Small intestine (tissue), 7 donors: ENCODE measurements around the gene PLET1. TPM values are rescaled to one million over a fixed set of nuclear protein-coding genes. Genes with fewer than 3 reads are reported as not detected.

ENCODE experiments used
- DNase-seq, 2 donors: peaks; one replicate each; pipeline versions ENCODE4 v3.0.0 to v3.0.0-alpha.2; 2013
- FAIRE-seq: peaks from 2 replicates; lab custom pipeline; 2012; peaks lifted over from hg19 to GRCh38; lab: Jason Lieb, UNC
- H3K27ac ChIP-seq, 3 donors: one replicate each; pipeline ENCODE4 v1.5.1; 2013; ENCODE audit warnings: low read length in 2 of 3, mild to moderate bottlenecking in 2 of 3, control low read depth in 1 of 3, inconsistent platforms in 1 of 3, low read depth in 1 of 3, moderate library complexity in 1 of 3
- H3K27me3 ChIP-seq, 3 donors: one replicate each; pipeline ENCODE4 v1.6.1; 2013; ENCODE audit warnings: low read length in 3 of 3, inconsistent platforms in 1 of 3; ENCODE audit not compliant: control insufficient read depth in 3 of 3, insufficient read depth in 3 of 3
- H3K36me3 ChIP-seq, 3 donors: one replicate each; pipeline ENCODE4 v1.6.1; 2013; ENCODE audit warnings: low read length in 3 of 3, inconsistent platforms in 1 of 3, low read depth in 1 of 3, mild to moderate bottlenecking in 1 of 3, moderate library complexity in 1 of 3; ENCODE audit not compliant: control insufficient read depth in 3 of 3, insufficient read depth in 2 of 3
- H3K4me1 ChIP-seq, 3 donors: one replicate each; pipeline ENCODE4 v1.6.1; 2013; ENCODE audit warnings: low read length in 2 of 3, inconsistent platforms in 1 of 3, low read depth in 1 of 3, mild to moderate bottlenecking in 1 of 3, moderate library complexity in 1 of 3; ENCODE audit not compliant: control insufficient read depth in 3 of 3, insufficient read depth in 2 of 3
- H3K4me3 ChIP-seq, 3 donors: one replicate each; pipeline ENCODE4 v1.5.1; 2013; ENCODE audit warnings: low read length in 3 of 3, control low read depth in 1 of 3, inconsistent platforms in 1 of 3, low read depth in 1 of 3, mild to moderate bottlenecking in 1 of 3, moderate library complexity in 1 of 3
- H3K9me3 ChIP-seq, 2 donors: one replicate each; pipeline ENCODE4 v1.6.1; 2013; ENCODE audit warnings: low read depth in 1 of 2, low read length in 1 of 2; ENCODE audit not compliant: control insufficient read depth in 2 of 2, insufficient read depth in 1 of 2
- WGBS, 3 donors: extraction: QIAGEN DNeasy Blood & Tissue Kit; methylation state at CpG; one replicate each; pipeline ENCODE4 v1.1.7; 2013; 5-methylcytosine and 5-hydroxymethylcytosine counted together
- polyA plus RNA-seq, 4 donors: library from polyadenylated mRNA; stranded (reverse) in 3 of 4; unstranded in 1 of 4; fragments of 200-250 nt in 3 of 4; fragments of 120-200 nt in 1 of 4; gene quantifications; one replicate each; pipeline versions ENCODE4 v1.2.1 to v1.2.3, GENCODE V29; 2013
- donor health status: healthy with polysubstance abuse.
- donor health status: control.
- donor health status: control.
- donor health status: Bipolar disorder and iron deficiency.
- donor health status: healthy.

Gene PLET1
- polyA plus RNA-seq, 4 donors: 0.06 TPM; not detected in 3

DNA sequence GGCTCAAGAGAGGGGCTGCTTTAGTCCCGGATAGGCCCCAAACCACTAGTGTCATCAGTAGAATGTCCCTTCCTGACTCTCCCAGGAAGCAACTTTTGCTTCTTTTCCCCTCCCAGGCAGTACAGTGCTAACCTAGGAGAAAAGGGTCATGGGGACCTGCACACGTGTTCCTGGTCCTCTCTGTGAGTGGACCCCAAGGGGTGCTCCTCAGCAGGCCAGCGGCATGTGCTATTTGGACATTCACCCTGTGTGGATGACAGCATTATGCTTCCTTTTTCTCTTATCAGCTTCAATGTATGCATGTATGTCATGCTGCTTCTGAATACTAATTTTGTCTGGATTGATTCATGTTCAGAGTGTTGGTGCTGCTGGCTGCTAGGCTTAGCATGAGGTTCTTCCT lies 18.1 kb upstream of the PLET1 start:
- Histone ChIP-seq H3K27me3 (no peaks in the 10 kb centered on the region), H3K27ac (no peak overlapping the region), H3K36me3 (no peaks in the 10 kb centered on the region), H3K4me3 (no peak overlapping the region), H3K9me3 (no peaks in the 10 kb centered on the region), H3K4me1 (no peaks in the 10 kb centered on the region)
- FAIRE-seq (no peak), DNase-seq (no peak)
- 83 to 87% (median 86%) methylated on average over 3 of the region's 3 CpGs for WGBS, 3 donors

DNA sequence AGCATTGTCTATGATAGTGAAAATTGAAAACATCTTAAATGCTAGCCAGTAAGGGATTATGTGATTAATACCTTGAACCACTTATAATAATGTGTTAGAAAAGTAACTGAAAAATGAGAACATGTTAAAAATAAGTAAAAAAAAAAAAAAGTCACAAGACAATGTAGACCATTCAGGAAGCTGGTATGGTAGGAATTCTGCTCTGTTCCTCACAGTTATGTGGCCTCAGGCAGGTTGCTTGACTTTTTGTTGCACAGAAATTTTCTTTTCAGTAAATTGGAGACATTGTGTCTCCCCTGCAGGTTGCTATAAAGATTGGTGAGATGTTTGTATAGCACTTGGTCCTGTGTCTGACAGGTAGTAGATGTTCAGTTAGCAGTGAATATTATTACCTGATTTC lies 17.3 kb upstream of the PLET1 start:
- DNase-seq (no peak), FAIRE-seq (no peak)
- Histone ChIP-seq H3K4me3 (no peak overlapping the region), H3K27me3 (no peaks in the 10 kb centered on the region), H3K9me3 (no peaks in the 10 kb centered on the region), H3K27ac (no peak overlapping the region), H3K36me3 (no peaks in the 10 kb centered on the region), H3K4me1 (no peaks in the 10 kb centered on the region)

DNA sequence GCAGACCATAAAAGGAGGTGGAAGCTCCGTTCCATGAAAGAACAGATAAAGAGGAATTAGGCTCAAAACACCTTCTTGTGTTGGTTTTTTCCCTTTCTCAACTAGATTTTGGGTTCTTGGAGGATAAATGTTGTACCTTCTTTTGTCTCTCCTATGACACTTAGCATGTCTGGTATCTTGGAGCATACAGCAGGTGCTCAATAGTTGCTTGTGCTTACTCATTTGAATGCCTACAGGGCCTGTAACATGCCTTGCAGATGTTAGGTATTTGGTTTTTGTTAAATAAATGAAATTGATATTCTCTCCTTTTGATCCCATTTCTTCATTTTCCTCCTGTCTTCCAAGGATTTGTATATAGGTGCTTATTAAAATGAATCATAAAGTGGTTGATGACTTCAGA lies 16.4 kb upstream of the PLET1 start:
- Histone ChIP-seq H3K9me3 (no peaks in the 10 kb centered on the region), H3K4me3 (no peak overlapping the region), H3K4me1 (no peaks in the 10 kb centered on the region), H3K27me3 (no peaks in the 10 kb centered on the region), H3K36me3 (no peaks in the 10 kb centered on the region), H3K27ac (no peak overlapping the region)
- WGBS, 3 donors: 25 to 81% (median 68%) methylated on average over 1 of the region's 1 CpG
- FAIRE-seq (no peak), DNase-seq (no peak)

DNA sequence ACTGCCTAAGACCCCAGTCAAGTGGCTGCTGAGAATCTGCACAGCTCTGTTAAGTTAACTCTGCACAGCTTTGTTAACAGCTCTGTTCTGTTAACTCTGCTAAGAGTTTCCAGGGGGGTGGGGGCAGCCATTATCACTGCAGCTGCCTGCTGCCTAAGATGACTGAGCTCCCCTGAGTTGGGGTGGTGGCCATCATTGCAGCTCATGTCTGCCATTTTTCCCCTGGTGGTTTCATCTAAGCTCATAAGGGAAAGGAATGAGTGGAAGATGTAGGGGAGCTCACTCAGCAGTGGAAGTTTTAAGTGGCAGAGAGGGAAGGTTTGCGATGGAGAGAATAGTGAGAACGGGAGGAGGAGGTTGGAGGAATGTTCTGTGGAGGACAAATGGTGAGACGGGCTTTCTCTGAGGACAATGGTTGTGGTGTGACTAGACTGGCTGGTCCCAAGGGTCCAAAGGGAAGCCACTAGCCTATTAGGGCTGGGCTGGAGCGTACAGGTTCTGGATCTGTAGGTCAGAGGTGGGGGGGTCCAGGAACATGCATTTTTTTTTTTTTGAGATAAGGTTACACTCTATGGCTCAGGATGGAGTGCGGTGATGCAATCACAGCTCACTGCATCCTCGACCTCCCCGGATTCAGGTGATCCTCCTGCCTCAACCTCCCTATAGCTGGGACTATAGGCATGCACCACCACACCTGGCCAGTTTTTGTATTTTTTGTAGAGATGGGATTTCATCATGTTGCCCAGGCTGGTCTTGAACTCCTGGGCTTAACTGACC lies 13.5 kb upstream of the PLET1 start:
- Histone ChIP-seq H3K36me3 (no peaks in the 10 kb centered on the region), H3K27me3 (no peaks in the 10 kb centered on the region), H3K4me3 (no peak overlapping the region), H3K4me1 (no peaks in the 10 kb centered on the region), H3K27ac (no peak overlapping the region), H3K9me3 (no peaks in the 10 kb centered on the region)
- WGBS, 3 donors: 90 to 92% (median 90%) methylated on average over 7 of the region's 7 CpGs
- no peak for DNase-seq
- no peak for FAIRE-seq

DNA sequence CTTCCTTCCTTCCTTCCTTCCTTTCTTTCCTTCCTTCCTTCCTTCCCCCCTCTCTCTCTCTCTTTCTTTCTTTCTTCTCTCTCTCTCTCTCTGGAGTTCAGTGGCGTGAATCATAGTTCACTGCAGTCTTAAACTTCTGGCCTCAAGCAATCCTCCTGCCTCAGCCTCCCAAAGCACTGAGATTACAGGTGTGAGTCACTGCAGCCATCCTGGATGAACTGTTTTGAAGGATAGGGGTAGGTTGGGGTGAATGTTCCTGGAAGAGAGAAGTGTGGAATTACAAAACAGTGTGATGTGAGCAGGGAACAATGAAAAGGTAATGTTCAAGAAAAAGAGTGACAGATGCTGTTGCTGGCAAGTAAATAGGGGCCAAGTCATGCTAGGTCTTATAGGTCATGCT lies 12.4 kb upstream of the PLET1 start:
- 89 to 95% (median 93%) methylated on average over 1 of the region's 1 CpG for WGBS, 3 donors
- no peaks in the 10 kb centered on the region for H3K9me3 ChIP-seq

DNA sequence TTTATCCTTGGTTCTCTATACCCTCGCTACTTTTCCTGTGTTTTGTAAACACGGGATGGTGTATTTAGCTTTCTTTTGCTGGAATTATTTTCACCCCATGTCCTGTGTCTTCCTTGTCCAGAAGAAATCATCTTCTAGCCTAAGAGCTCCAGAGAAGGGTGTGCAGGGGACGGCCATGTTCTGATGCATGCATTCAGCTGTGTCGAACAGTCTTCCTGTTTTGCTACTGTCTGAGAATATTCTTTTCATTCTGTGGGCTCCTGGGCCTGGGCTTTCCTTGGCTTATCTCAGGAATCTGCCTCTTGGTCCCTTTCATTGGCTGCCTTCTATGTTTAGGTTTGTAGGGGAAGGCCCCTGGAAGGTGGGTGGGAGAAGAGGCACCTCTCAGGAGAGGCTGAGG lies 10.6 kb upstream of the PLET1 start:
- H3K4me3 ChIP-seq: no peak overlapping the region
- 94 to 97% (median 94%) methylated on average over 4 of the region's 4 CpGs for WGBS, 3 donors
- no peaks in the 10 kb centered on the region for H3K27me3 ChIP-seq
- H3K36me3 ChIP-seq: no peaks in the 10 kb centered on the region
- FAIRE-seq: no peak
- no peaks in the 10 kb centered on the region for H3K9me3 ChIP-seq
- no peak for DNase-seq
- no peaks in the 10 kb centered on the region for H3K4me1 ChIP-seq
- H3K27ac ChIP-seq: no peak overlapping the region

More for the DNA sequence above, 12.4 kb upstream of the PLET1 start:
- Histone ChIP-seq H3K4me3 (no peak overlapping the region), H3K27me3 (no peaks in the 10 kb centered on the region), H3K36me3 (no peaks in the 10 kb centered on the region), H3K4me1 (no peaks in the 10 kb centered on the region), H3K27ac (no peak overlapping the region)
- FAIRE-seq (no peak), DNase-seq (no peak)

DNA sequence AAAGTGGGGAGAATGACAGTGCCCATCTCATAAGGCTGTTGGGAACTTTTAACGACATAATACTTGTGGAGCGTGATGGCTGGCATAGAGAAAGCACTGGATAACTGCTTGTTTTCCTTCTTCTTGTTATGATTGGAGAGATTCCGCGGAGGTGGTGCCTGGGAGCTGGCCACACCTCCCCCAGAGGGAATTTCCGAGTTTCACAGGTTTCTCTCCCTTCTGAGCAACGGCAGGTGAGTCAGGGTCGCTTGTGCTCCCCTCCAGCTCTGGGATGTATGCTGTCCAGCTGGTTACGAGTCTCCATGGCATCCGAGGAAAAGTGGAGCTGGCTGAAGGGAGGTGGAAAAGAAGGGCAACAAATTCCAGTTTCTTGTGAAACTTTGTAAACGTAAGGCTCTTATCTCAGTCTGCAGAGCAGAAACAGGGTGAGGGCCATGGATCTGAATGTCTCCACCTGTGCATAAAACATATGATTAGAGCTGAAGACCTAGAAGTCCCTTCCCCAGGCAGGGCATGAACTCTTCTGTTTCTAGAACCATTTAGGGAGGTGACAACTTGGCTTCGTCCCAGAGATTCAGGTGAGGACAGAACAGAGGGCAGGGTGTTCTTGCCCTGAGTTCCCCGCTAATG lies 10.0 kb upstream of the PLET1 start:
- FAIRE-seq: no peak
- no peaks in the 10 kb centered on the region for H3K27me3 ChIP-seq
- H3K27ac ChIP-seq: no peak overlapping the region
- no peaks in the 10 kb centered on the region for H3K9me3 ChIP-seq
- 71 to 76% (median 76%) methylated on average over 12 of the region's 12 CpGs for WGBS, 3 donors
- no peak for DNase-seq
- no peaks in the 10 kb centered on the region for H3K36me3 ChIP-seq
- no peak overlapping the region for H3K4me3 ChIP-seq
- H3K4me1 ChIP-seq: no peaks in the 10 kb centered on the region

DNA sequence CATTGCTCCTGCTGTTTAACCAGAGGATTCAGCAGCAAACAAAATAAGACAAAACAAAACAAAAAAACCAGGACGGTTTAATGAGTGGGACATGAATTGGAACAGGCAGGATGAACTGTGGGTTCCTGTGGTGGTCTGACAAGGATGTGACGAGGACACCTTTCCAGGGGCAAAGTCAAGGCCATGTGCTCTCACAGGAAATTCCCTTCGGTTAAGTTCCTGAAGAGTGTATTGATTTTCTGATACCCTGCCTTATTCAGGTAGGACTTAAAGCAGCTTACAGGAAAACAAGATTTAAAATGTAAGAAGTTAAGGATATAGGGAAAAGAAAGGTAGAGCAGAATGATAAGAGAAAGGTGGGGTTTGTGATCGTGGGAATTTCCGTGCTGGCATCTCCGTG lies 8.5 kb upstream of the PLET1 start:
- no peak overlapping the region for H3K4me3 ChIP-seq
- H3K9me3 ChIP-seq: no peaks in the 10 kb centered on the region
- WGBS, 3 donors: 28 to 56% (median 49%) methylated on average over 6 of the region's 6 CpGs
- DNase-seq: no peak
- H3K36me3 ChIP-seq: no peaks in the 10 kb centered on the region
- FAIRE-seq: no peak
- H3K27me3 ChIP-seq: no peaks in the 10 kb centered on the region
- H3K27ac ChIP-seq: no peak overlapping the region
- H3K4me1 ChIP-seq: no peaks in the 10 kb centered on the region
